ENCODE results near the gene SCUBE1.

- TF ChIP-seq CTCF (IDR thresholded peaks at IDR 0.05) (no peak), POLR2A (IDR thresholded peaks at IDR 0.05) (no peak)
Measured at GRCh38 chr22:43377548-43377895, 34.4 kb upstream of the SCUBE1 start.
